Urinary bladder (tissue), 4 donors: ENCODE results near the gene CLEC4A. TPM values are rescaled to one million over a fixed set of nuclear protein-coding genes. Genes with fewer than 3 reads are reported as not detected.
A peak's percentile ranks its signal among the peaks of the same experiment; 100 is the strongest.
"Not testable (repeated sequence)": the region's sequence is repeated elsewhere in the genome, so short reads cannot be mapped to it uniquely, and the experiment has no call there.

Experiments
- DNase-seq: peaks from one replicate; pipeline ENCODE4 v3.0.0-alpha.2; 2015; ENCODE audit errors: extremely low spot score
- H3K27ac ChIP-seq: one replicate; pipeline ENCODE4 v1.5.1; 2013; ENCODE audit warnings: low read depth, mild to moderate bottlenecking, moderate library complexity
- H3K36me3 ChIP-seq: one replicate; pipeline ENCODE4 v1.6.1; 2013; ENCODE audit warnings: mild to moderate bottlenecking, moderate library complexity; ENCODE audit not compliant: insufficient read depth
- H3K4me1 ChIP-seq: one replicate; pipeline ENCODE4 v1.6.1; 2013; ENCODE audit warnings: mild to moderate bottlenecking, moderate library complexity; ENCODE audit not compliant: insufficient read depth
- H3K4me3 ChIP-seq: one replicate; pipeline ENCODE4 v1.5.1; 2013; ENCODE audit warnings: low read depth, low read length
- WGBS: extraction: QIAGEN DNeasy Blood & Tissue Kit; methylation state at CpG from one replicate; pipeline ENCODE4 v1.1.7; 2013; 5-methylcytosine and 5-hydroxymethylcytosine counted together
- polyA plus RNA-seq: library from polyadenylated mRNA; stranded (reverse); fragments of 200-250 nt; gene quantifications from one replicate; pipeline ENCODE4 v1.2.3, GENCODE V29; 2013
- total RNA-seq: library from RNA; depleted of rRNA; stranded (reverse); fragments of >200 nt; gene quantifications from one replicate; pipeline ENCODE4 v1.2.3, GENCODE V29; 2014
- donor health status: healthy with polysubstance abuse.
- donor health status: healthy.

The CLEC4A gene
- total and polyA plus RNA-seq, 2 donors, result 2.1 to 2.6 TPM

DNA sequence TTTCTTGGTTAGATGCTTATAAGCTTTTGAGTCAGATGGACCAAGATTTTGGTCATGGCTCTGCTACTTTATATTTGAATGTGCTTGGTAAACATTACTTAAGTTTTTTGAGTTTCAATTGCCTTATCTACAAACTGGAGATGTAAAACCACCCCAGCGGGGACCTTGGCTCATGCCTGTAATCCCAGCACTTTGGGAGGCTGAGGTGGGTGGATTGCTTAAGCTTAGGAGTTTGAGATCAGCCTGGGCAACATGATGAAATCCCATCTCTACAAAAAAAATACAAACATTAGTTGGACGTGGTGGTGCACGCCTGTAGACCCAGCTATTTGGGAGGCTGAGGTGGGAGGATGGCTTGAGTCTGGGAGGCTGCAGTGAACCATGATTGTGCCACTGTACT is 30.1 kb upstream of the CLEC4A start:
- H3K36me3 ChIP-seq, result peaks cover 12% of the 10 kb centered on the region
- no peak for DNase-seq
- no peak overlapping the region for H3K4me3 ChIP-seq
- over 99% methylated on average over 3 of the region's 3 CpGs for WGBS
- no peak overlapping the region for H3K27ac ChIP-seq
- no peaks in the 10 kb centered on the region for H3K4me1 ChIP-seq

DNA sequence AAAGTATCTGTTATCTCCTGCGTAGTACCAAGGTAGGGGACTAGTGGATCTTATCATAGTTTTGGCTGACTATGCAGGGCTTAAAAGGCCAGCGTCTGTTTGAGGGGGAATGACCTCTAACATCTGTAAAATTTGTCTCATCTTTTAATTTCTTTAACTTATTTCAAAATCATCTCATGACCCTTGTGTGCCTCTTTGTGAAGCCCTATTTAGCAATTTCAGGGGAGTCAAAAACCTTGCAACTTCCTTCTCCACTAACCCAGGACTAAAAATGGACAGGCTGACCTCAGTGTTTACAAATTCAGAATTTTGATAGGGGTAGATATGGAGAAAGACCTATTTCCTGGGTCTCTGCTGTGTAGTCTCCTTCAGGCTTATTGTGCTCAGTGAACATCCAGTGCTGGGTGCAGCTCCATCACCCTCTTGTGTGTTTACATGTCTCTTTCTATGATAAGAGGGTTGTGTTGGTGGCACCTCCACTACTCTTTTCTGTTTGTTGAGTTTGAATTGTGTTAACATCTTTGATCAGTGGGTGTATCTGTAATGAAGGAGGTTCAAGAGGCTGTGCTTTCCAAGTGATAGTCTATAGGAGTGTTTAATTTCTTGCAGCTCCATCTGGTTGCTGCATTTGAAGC is 27.0 kb upstream of the CLEC4A start:
- no peaks in the 10 kb centered on the region for H3K4me1 ChIP-seq
- 74% methylated on average over 2 of the region's 2 CpGs for WGBS
- H3K36me3 ChIP-seq, result peaks cover 12% of the 10 kb centered on the region
- DNase-seq, result no peak
- no peak overlapping the region for H3K4me3 ChIP-seq
- H3K27ac ChIP-seq, result no peak overlapping the region

DNA sequence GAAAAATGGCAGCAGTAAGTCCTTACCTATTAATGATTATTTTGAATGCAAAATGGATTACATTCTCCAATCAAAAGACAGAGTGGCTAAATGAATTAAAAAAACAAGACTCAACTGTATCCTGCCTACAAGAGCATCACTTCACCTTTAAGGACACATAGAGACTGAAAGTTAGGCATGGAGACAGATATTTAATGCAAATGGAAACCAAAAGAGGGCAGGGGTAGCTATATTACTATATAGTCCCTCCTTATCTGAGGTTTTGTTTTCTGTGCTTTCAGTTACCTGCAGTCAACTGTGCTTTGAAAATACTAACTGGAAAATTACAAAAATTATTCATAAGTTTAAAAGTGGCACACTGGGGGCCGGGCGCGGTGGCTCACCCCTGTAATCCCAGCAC is 24.2 kb upstream of the CLEC4A start:
- no peaks in the 10 kb centered on the region for H3K4me1 ChIP-seq
- WGBS, result over 99% methylated on average over 3 of the region's 3 CpGs
- H3K27ac ChIP-seq, result no peak overlapping the region
- no peak overlapping the region for H3K4me3 ChIP-seq
- peaks cover 6% of the 10 kb centered on the region for H3K36me3 ChIP-seq
- DNase-seq, result no peak

DNA sequence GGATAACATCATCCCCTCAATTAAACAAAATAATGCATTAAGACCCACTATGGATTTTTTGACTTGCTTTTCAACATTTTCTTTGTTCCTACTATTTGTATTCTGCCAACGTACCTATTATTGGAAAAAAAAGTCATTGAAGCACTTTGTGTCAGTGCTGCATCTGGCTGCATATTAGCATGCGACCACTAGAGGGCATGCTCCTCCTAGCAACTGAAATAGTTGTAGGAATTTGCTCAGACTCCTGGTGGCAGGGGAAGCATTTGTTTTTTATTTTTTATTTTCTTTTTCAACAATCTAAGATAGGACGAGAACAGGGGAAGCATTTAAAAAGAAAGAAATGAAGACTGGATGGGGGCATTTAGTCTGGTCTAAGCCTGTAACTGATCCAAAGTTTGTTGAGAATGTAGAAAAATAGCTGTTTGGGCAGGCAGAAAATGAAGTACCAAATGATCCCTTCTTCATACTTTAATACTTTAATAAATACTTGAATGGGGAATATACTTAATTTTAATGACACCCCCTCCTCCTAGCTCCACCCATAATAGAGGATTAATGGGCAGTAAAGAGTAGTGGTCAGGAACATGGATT is 14.5 kb upstream of the CLEC4A start:
- Histone ChIP-seq H3K36me3 (no peaks in the 10 kb centered on the region), H3K4me1 (no peaks in the 10 kb centered on the region), H3K4me3 (no peak overlapping the region), H3K27ac (no peak overlapping the region)
- 1% methylated on average over 3 of the region's 3 CpGs for whole genome bisulfite sequencing
- DNase-seq, result peak; percentile 26

DNA sequence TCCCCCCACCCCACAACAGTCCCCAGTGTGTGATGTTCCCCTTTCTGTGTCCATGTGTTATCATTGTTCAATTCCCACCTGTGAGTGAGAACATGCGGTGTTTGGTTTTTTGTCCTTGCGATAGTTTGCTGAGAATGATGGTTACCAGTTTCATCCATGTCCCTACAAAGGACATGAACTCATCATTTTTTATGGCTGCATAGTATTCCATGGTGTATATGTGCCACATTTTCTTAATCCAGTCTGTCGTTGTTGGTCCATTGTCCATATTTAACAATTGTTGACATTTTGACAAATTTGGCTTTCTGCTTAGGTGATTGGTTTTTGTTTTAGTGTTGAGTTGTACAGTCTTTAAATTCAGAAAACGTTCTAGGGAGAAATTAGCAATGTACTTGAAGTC is 10.3 kb upstream of the CLEC4A start:
- not testable (repeated sequence) for H3K27ac ChIP-seq, H3K36me3 ChIP-seq, H3K4me3 ChIP-seq, DNase-seq, H3K4me1 ChIP-seq
- WGBS, result 96% methylated on average over 4 of the region's 4 CpGs

DNA sequence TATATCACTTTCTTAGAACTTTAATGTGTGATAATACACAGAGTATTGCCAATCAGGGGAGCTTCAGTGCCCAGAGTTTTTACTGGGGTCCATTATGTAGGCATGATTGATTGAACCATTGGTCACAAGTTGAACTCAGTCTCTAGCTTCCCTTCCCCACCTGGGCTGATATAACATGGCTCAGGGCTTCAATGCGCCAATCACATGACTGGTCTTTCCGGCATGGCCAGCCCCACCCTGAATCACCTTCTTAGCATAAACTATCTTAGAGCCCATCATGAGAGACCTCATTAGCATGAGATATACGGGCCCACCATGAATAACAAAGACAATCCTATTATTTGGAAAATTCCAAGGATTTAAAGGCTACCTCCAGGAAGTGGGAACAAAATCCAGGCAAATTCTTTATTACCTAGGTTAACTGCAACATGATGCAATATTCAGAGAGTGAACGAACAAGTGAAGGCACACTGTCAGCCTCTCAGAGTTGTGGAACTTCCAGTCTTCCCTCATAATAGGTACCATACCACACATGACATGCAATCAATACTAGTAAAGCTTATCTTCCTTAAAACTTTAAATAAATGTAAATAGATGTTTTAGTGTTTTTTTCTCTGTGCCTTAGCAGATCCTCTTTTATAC is 3.2 kb upstream of the CLEC4A start:
- WGBS, result 86% methylated on average over 4 of the region's 4 CpGs
- Histone ChIP-seq H3K27ac (no peak overlapping the region), H3K4me1 (no peaks in the 10 kb centered on the region), H3K4me3 (no peak overlapping the region), H3K36me3 (peaks cover 2% of the 10 kb centered on the region)
- no peak for DNase-seq

DNA sequence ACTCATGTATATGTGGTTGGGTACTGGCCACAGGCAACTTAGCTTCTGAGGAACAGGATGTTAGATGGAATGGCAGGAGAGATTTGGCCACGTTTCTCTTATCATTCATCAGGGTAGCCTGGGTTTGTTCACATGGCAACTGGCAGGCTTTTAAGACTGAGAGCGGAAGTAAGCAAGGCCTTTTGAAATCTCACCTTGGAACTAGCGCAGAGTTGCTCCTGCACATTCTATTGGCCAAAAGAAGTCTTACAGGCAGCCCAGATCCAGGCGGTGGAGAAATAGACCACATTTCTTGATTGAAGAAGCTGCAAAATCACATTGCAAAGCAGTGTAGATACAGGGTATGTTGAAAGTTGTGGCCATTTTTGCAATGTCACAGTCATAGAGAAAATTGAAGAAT is 3.7 kb downstream of the CLEC4A start:
- H3K36me3 ChIP-seq, result no peaks in the 10 kb centered on the region
- H3K4me1 ChIP-seq, result no peaks in the 10 kb centered on the region
- no peak for DNase-seq
- no peak overlapping the region for H3K4me3 ChIP-seq
- H3K27ac ChIP-seq, result no peak overlapping the region
- WGBS, result 66% methylated on average over 4 of the region's 4 CpGs

DNA sequence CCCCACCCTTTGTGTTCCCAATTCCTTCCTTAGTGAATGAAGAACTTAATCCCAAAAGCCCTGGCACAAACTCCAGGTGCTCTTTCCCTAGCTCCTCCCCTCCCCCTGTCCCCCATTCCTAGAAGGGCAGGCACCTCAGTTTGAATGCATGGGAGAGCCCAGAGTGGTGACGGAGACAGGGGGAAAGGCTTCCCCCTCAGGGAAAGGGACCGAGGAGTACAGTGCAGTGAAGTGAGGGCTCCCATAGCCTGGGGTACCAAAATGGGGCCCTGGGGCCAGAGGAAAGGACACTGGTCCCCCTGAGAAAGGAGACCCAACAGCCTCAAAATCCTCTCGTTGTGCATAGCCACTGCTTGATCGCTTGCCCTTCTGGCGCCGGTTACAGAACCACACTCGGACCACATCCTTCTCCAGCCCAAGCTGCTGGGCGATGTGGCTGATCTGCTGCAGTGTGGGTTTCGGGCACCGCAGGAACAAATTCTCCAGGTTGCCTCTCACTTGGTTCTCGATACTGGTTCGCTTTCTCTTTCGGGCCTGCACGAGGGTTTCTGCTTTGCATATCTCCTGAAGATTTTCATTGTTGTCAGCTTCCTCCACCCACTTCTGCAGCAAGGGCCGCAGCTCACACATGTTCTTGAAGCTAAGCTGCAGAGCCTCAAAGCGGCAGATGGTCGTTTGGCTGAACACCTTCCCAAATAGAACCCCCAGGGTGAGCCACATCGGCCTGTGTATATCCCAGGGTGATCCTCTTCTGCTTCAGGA is 10.4 kb downstream of the CLEC4A start:
- H3K4me3 ChIP-seq, H3K4me1 ChIP-seq, H3K36me3 ChIP-seq, H3K27ac ChIP-seq, DNase-seq: not testable (repeated sequence)
- 94% methylated on average over 16 of the region's 18 CpGs for WGBS

DNA sequence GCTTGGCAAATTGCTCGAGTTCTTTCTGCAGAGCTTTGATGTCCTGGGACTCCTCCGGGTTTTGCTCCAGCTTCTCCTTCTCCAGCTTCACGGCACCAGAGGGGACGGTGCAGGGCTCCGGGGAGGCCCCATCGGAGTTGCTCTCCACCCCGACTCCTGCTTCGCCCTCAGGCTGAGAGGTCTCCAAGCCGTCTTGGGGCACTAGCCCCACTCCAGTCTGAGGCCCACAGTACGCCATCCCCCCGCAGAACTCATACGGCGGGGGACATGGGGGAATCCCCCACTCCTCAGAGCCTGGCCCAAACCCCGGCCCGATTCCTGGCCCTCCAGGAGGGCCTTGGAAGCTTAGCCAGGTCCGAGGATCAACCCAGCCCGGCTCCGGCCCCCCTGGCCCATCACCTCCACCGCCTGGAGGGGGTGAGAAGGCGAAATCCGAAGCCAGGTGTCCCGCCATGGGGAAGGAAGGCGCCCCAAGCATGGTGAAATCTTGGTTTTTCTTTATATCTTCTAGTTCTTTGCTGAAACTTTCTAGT is 11.0 kb downstream of the CLEC4A start:
- WGBS, result 96% methylated on average over 23 of the region's 23 CpGs
- not testable (repeated sequence) for DNase-seq, H3K36me3 ChIP-seq

DNA sequence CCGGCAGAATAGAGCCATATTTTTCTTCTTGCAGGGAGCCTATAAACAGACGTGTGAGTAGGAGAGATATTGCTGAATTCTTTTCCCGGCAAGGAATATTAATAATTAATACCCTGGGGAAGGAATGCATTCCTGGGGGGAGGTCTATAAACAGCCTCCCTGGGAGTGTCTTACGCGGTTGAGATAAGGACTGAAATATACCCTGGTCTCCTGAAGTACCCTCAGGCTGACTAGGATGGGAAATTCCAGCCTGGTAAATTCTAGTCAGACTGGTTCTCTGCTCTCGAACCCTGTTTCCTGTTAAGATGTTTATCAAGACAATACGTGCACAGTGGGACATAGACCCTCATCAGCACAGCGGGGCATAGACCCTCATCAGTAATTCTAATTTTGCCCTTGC is 18.2 kb downstream of the CLEC4A start:
- not testable (repeated sequence) for H3K36me3 ChIP-seq, H3K4me1 ChIP-seq, H3K4me3 ChIP-seq, DNase-seq, H3K27ac ChIP-seq
- WGBS, result 81% methylated on average over 8 of the region's 8 CpGs

More for the DNA sequence above, 11.0 kb downstream of the CLEC4A start:
- H3K4me3 ChIP-seq, H3K4me1 ChIP-seq, H3K27ac ChIP-seq: not testable (repeated sequence)

DNA sequence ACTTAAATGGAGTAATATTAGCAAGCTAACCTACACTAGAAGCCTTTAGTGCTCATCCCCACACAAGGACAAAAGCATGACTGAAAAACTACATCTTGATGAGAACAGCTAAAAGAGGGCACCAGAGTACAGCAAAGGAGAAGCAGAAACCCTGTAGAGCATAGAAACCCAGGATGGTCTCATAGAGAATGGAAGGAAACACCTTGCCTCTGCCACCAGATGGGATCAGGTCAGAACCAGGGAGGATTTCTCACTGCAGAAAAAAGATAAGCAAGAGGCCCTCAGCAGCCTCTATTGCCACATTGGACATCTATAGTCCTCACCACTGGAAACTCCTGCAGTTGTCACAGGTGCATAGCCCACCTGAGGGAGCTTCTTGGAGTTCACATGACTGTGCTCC is 19.8 kb downstream of the CLEC4A start:
- H3K27ac ChIP-seq, result no peak overlapping the region
- H3K4me3 ChIP-seq, result no peak overlapping the region
- no peak for DNase-seq
- H3K36me3 ChIP-seq, result no peaks in the 10 kb centered on the region
- H3K4me1 ChIP-seq, result no peaks in the 10 kb centered on the region

DNA sequence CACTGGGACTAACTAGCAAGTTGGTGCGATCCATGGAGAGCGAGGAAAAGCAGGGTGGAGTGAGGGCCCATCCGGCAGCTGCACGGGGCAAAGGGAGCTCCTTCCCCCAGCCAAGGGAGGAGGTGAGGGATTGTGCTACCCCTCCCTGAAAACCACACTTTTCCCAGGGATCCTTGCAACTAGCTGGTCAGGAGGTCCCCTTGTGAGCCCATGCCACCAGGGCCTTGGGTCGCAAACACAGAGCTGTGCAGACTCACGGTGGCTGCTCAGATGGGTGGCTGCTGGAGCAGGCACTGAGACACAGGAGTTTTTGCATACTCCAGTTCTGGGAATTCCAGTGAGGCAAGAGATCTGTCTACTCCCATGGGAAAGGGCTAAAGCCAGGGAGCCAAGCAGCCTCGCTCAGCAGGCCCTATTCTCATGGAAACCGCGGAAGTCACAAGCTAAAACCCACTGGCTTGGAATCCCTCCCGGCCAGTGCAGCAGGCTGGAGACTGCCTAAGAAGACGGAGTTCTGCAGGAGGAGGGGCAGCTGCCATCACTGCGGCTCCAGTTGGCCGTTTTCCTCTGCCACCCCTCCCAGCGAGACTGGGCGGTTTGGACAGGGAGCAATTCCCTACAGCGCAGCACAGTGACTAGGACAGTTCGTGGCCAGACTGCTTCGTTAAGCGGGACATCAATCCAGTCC is 22.5 kb downstream of the CLEC4A start:
- Histone ChIP-seq H3K4me1 (no peaks in the 10 kb centered on the region), H3K27ac (no peak overlapping the region), H3K4me3 (no peak overlapping the region), H3K36me3 (no peaks in the 10 kb centered on the region)
- no peak for DNase-seq
- WGBS, result 26% methylated on average over 19 of the region's 19 CpGs

DNA sequence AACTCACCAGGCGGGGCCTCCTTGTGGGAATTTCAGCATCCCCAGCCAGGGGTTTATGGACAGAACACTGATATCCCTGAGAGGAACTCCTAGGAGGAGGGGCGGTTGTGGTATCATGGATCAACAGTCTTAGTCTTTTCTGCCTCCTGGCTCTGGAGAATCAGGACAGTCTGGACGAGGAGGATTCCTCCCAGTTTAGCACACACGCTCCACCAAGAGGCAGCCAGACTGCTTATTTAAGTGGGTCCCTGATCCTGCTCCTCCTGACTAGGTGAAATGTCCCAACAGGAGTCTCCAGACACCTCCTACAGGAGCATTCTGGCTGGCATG is 23.0 kb downstream of the CLEC4A start:
- no peak for DNase-seq
- 23% methylated on average over 4 of the region's 4 CpGs for WGBS
- Histone ChIP-seq H3K27ac (no peak overlapping the region), H3K4me3 (no peak overlapping the region), H3K4me1 (no peaks in the 10 kb centered on the region), H3K36me3 (no peaks in the 10 kb centered on the region)
